Measurements from ENCODE around the gene KBTBD2.
"Not testable (repeated sequence)": the region's sequence is repeated elsewhere in the genome, so short reads cannot be mapped to it uniquely, and the experiment has no call there.

DNA sequence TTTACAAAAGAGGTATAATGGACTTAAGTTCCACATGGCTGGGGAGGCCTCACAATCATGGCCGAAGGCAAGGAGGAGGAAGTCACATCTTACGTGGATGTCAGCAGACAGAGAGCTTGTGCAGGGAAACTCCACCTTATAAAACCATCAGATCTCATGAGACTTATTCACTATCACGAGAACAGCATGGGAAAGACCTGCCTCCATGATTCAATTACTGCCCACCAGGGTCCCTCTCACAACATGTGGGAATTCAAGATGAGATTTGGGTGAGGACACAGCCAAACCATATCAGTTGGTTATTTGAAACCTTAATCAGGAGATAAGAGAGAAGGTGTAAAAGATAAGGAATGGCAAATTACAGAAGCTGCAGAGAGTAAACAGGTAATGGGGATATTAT, 40.9 kb downstream of the KBTBD2 start:
- TF ChIP-seq, protein P1, sequence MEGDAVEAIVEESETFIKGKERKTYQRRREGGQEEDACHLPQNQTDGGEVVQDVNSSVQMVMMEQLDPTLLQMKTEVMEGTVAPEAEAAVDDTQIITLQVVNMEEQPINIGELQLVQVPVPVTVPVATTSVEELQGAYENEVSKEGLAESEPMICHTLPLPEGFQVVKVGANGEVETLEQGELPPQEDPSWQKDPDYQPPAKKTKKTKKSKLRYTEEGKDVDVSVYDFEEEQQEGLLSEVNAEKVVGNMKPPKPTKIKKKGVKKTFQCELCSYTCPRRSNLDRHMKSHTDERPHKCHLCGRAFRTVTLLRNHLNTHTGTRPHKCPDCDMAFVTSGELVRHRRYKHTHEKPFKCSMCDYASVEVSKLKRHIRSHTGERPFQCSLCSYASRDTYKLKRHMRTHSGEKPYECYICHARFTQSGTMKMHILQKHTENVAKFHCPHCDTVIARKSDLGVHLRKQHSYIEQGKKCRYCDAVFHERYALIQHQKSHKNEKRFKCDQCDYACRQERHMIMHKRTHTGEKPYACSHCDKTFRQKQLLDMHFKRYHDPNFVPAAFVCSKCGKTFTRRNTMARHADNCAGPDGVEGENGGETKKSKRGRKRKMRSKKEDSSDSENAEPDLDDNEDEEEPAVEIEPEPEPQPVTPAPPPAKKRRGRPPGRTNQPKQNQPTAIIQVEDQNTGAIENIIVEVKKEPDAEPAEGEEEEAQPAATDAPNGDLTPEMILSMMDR (IDR thresholded peaks at IDR 0.05) = not testable (repeated sequence)
- TF ChIP-seq POLR2AphosphoS5 (IDR thresholded peaks at IDR 0.05) = not testable (repeated sequence)
